Osteocyte (in vitro differentiated cells): ENCODE results near the gene PTPA. TPM values are rescaled to one million over a fixed set of nuclear protein-coding genes. Genes with fewer than 3 reads are reported as not detected.

ENCODE experiments used
- DNase-seq: peaks from one replicate; pipeline ENCODE4 v3.0.0; 2021; ENCODE audit warnings: mixed read lengths; ENCODE audit not compliant: unreplicated experiment; ENCODE audit errors: extremely low spot score
- H3K27ac Mint-ChIP-seq: one replicate; pipeline ENCODE4 v1.8.0; 2021; ENCODE audit warnings: mild to moderate bottlenecking, mixed read lengths; ENCODE audit not compliant: unreplicated experiment
- H3K27me3 Mint-ChIP-seq: one replicate; pipeline ENCODE4 v1.8.0; 2021; ENCODE audit warnings: mixed read lengths; ENCODE audit not compliant: unreplicated experiment
- H3K36me3 Mint-ChIP-seq: one replicate; pipeline ENCODE4 v1.8.0; 2021; ENCODE audit warnings: mixed read lengths; ENCODE audit not compliant: unreplicated experiment
- H3K4me1 Mint-ChIP-seq: one replicate; pipeline ENCODE4 v1.8.0; 2021; ENCODE audit warnings: mixed read lengths; ENCODE audit not compliant: unreplicated experiment
- H3K4me3 Mint-ChIP-seq: one replicate; pipeline ENCODE4 v1.8.0; 2021; ENCODE audit warnings: mild to moderate bottlenecking, moderate library complexity, mixed read lengths; ENCODE audit not compliant: unreplicated experiment
- H3K9me3 Mint-ChIP-seq: one replicate; pipeline ENCODE4 v1.8.0; 2021; ENCODE audit warnings: mixed read lengths; ENCODE audit not compliant: unreplicated experiment
- CTCF ChIP-seq: fragments of 200-600 bp; sonication (generic); IDR thresholded peaks from 2 replicates; pipeline ENCODE4 v1.5.0; 2021; ENCODE audit warnings: antibody characterized with exemption, mild to moderate bottlenecking, moderate library complexity
- total RNA-seq: library from RNA; stranded (reverse); gene quantifications from 2 replicates; pipeline ENCODE4 v1.2.1, GENCODE V29; 2021

The PTPA gene
- total RNA-seq, 1 donor from 2014 or later: 140 TPM

- H3K4me1 Mint-ChIP-seq: peaks cover 28% of the 10 kb centered on the region
- DNase-seq: peak; percentile 89
- no peak for TF ChIP-seq CTCF
These were observed 64.8 kb downstream of the PTPA start for GRCh38 chr9:129175825-129176633.

GRCh38 chr9:129176701-129177442 lies 65.7 kb downstream of the PTPA start:
- Mint-ChIP-seq H3K4me3 (peak overlapping the region; percentile 88), H3K27ac (peak overlapping the region; percentile 98), H3K4me1 (peaks cover 24% of the 10 kb centered on the region), H3K9me3 (no peaks in the 10 kb centered on the region), H3K27me3 (no peaks in the 10 kb centered on the region), H3K36me3 (peaks cover 1% of the 10 kb centered on the region)
- TF ChIP-seq CTCF: no peak
- no peak for DNase-seq

More at GRCh38 chr9:129175825-129176633, 64.8 kb downstream of the PTPA start:
- H3K36me3 Mint-ChIP-seq: peaks cover 1% of the 10 kb centered on the region
- peak overlapping the region; percentile 88 for H3K4me3 Mint-ChIP-seq
- H3K27ac Mint-ChIP-seq: peak overlapping the region; percentile 98
- H3K9me3 Mint-ChIP-seq: no peaks in the 10 kb centered on the region
- no peaks in the 10 kb centered on the region for H3K27me3 Mint-ChIP-seq

DNA sequence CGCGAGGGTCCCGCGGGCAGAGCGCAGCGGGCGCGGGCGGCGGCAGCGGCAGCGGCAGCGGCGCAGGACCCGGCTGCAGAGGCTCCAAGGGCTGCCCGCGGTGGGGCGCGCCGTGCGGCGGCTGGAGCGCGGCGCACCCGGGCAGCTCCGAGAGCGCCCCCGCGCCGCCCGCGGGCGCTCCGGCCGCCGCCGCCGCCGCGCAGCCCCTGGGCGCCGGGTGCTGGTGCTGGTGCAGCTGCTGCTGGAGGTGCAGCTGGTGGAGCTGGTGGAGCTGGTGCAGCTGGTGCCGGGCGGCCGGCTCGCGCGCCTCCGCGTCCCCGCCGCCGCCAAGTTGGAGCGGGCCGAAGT lies 66.2 kb downstream of the PTPA start:
- no peak overlapping the region for H3K27ac Mint-ChIP-seq
- no peak for DNase-seq
- no peaks in the 10 kb centered on the region for H3K9me3 Mint-ChIP-seq
- no peaks in the 10 kb centered on the region for H3K27me3 Mint-ChIP-seq
- H3K4me3 Mint-ChIP-seq: peak overlapping the region; percentile 98
- H3K4me1 Mint-ChIP-seq: peaks cover 21% of the 10 kb centered on the region
- peaks cover 1% of the 10 kb centered on the region for H3K36me3 Mint-ChIP-seq
- TF ChIP-seq CTCF: no peak

DNA sequence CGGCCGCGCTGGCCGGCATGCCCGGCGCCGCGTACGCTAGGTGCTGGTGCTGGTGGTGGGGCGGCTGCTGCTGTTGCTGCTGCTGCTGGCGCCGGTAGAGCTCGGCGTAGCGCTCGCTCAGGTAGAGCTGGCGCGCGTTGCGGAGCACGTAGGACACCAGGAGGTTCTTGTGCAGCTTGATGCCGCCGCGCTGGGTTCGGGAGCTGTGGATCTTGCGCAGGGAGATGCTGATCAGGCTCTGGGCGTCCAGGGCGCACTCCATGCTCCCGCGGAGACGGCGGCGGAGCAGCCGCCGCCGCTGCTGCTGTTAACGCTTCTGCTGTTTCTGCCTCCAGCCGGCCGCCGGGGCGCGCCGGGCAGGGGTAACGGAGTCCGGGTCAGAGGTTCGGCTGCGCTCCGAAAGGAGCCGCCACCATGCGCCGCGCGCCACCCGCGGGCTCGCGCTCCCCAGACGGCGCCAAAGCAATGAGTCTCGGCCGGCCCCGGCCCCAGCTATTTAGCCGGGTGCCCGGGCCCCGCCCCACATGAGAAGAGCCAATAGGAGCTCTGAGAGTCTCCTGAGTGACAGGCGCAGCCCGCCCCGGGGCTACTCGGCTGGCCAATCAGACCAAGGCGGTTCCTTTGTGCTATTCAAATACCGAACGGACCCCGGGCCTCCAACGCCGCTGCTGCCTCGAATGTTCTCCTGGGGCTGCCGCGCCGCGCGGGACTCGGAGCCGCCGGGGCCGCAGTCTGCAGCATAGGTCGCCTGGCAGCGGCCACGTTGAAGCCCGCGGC lies 66.8 kb downstream of the PTPA start, which contains the start of gene IER5L:
IER5L (minus strand) TSS at position 471 of the 777 bp plus-strand sequence; CDS start at position 262, 209 bp downstream.
- Mint-ChIP-seq H3K4me1 (peaks cover 17% of the 10 kb centered on the region), H3K27me3 (no peaks in the 10 kb centered on the region), H3K36me3 (peaks cover 1% of the 10 kb centered on the region), H3K27ac (peak within 1 kb of the TSS; percentile 98), H3K4me3 (peak within 1 kb of the TSS; percentile 98), H3K9me3 (no peaks in the 10 kb centered on the region)
- DNase-seq: peak; percentile 99
- peak; percentile 10 for TF ChIP-seq CTCF
